Thoracic aorta (tissue), 2 donors: ENCODE data around the gene AFDN. TPM values are rescaled to one million over a fixed set of nuclear protein-coding genes. Genes with fewer than 3 reads are reported as not detected.

Source experiments
- ATAC-seq: fragments of 150-250 bp; one replicate; pipeline ENCODE4 v1.8.0; 2017; ENCODE audit warnings: low read depth; ENCODE audit not compliant: insufficient number of reproducible peaks, low FRiP score
- DNase-seq: peaks from one replicate; pipeline ENCODE4 v3.0.0-alpha.2; 2020; ENCODE audit warnings: low spot score
- H3K27ac ChIP-seq, 2 donors: fragments of 200-600 bp; sonication (generic); 1 replicate in 1 of 2; 2 replicates in 1 of 2; pipeline ENCODE4 v1.5.1; 2016; ENCODE audit warnings: mild to moderate bottlenecking in 2 of 2, moderate library complexity in 2 of 2
- H3K27me3 ChIP-seq: fragments of 200-600 bp; sonication (generic); replicated peaks from 2 replicates; pipeline ENCODE4 v1.6.0; 2016; ENCODE audit warnings: mild to moderate bottlenecking; ENCODE audit not compliant: insufficient read depth
- H3K36me3 ChIP-seq: fragments of 200-600 bp; sonication (generic); one replicate; pipeline ENCODE4 v1.5.1; 2016
- H3K4me1 ChIP-seq, 2 donors: fragments of 200-600 bp; sonication (generic); 1 replicate in 1 of 2; 2 replicates in 1 of 2; pipeline versions ENCODE4 v1.5.1 to v1.6.0; 2016; ENCODE audit warnings: low read depth in 2 of 2, mild to moderate bottlenecking in 1 of 2; ENCODE audit not compliant: control insufficient read depth in 1 of 2
- H3K4me3 ChIP-seq: fragments of 200-600 bp; sonication (generic); 2 replicates; pipeline ENCODE4 v1.5.1; 2016; ENCODE audit warnings: mild to moderate bottlenecking
- H3K9me3 ChIP-seq: fragments of 200-600 bp; sonication (generic); 2 replicates; pipeline ENCODE4 v1.5.1; 2016
- CTCF ChIP-seq: fragments of 200-600 bp; sonication (generic); IDR thresholded peaks from one replicate; pipeline ENCODE4 v1.5.1; 2019; ENCODE audit warnings: antibody characterized with exemption
- total RNA-seq, 2 donors: library from RNA; depleted of rRNA; stranded (reverse); fragments of >200 nt; gene quantifications; one replicate each; pipeline versions ENCODE4 v1.1.0 to v1.2.3, GENCODE V29; 2016

The AFDN gene
- total RNA-seq, 2 donors from 2014 or later = 70.5 to 79.5 TPM

DNA sequence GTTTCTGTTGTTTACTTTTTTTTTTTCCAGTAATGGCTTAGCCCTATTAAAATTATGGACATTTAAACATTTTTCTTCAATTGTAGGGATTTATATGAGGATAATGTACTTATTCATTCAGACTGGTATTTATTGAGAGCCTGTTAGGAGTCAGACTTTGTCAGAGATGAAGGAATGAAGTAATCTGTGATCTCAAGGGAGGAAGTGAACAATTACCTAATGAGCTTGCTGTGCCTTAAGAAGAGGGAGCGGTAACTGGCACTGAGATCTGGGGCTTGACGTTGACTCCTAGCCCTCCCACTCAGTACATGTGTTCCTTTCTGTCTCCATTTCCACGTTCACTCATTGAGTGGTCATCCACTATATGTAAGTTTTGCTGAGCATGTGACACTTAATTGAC is 12.6 kb downstream of the AFDN start:
- H3K4me3 ChIP-seq = no peak overlapping the region
- H3K27me3 ChIP-seq = no peaks in the 10 kb centered on the region
- H3K9me3 ChIP-seq = no peaks in the 10 kb centered on the region
- DNase-seq (no peak), ATAC-seq (no peak)
- no peaks in the 10 kb centered on the region for H3K36me3 ChIP-seq
- TF ChIP-seq CTCF = no peak
- H3K4me1 ChIP-seq = peaks cover 0 to 4% of the 10 kb centered on the region in 2 donors
- H3K27ac ChIP-seq = no peak overlapping the region

DNA sequence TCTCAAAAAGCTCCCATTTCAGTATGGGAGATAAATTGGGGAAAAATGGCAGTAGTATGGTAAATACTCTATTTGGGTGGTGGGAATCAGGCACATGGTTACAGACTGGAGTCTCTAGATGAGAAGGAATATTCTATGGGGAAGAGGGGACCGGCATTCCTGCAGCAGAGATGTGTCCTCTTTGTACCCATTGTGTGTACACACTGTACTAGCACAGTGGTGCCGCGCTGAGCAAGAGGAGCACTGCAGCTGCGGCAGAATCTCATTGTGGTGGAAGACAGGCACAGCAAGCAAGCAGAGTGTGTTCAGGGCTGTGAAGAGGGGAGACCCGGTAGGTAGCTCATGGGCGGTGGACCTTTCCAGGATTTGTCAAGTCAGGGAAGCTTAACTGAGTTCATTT is 13.0 kb downstream of the AFDN start:
- ATAC-seq (no peak), DNase-seq (no peak)
- Histone ChIP-seq H3K27me3 (no peaks in the 10 kb centered on the region), H3K27ac (no peak overlapping the region), H3K4me1 (peaks cover 0 to 4% of the 10 kb centered on the region in 2 donors), H3K36me3 (no peaks in the 10 kb centered on the region), H3K9me3 (no peaks in the 10 kb centered on the region), H3K4me3 (no peak overlapping the region)
- no peak for TF ChIP-seq CTCF

GRCh38 chr6:167840160-167840525 is 13.4 kb downstream of the AFDN start:
- ATAC-seq = no peak

DNA sequence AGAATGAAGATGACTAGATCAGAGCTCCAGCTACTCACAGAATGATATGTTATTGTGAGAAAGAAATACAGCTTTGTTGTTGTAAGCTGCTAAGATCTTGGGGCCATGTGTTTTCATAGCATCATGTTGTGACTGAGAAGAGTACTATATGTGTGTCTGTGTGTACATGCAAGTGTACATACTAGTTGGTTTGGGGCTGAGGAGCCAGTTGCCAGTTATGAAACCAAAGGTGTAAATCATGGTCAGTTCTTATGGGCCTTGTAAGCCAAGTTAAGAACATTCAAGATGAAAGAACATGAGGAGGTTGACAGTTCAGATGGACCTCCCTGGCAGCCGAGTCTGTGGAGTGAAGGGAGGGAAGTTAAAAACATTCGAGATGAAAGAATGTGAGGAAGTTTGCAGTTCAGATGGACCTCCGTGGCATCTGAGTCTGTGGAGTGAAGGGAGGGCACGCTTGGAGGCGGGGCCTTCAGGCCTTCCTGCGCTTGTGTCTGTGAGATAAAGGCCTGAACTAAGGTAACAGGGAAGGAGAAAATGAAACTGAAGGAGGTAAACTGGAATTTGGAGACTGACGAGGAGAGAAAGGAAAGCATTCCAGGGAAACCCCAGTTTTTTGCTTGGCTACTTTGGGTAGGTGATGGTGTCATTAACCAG is 13.9 kb downstream of the AFDN start:
- ATAC-seq (no peak), DNase-seq (no peak)
- Histone ChIP-seq H3K9me3 (no peaks in the 10 kb centered on the region), H3K36me3 (no peaks in the 10 kb centered on the region), H3K27me3 (no peaks in the 10 kb centered on the region), H3K4me1 (peaks cover 0 to 4% of the 10 kb centered on the region in 2 donors), H3K4me3 (no peak overlapping the region), H3K27ac (no peak overlapping the region)
- no peak for TF ChIP-seq CTCF

More at GRCh38 chr6:167840160-167840525, 13.4 kb downstream of the AFDN start:
- Histone ChIP-seq H3K36me3 (no peaks in the 10 kb centered on the region), H3K4me1 (peaks cover 0 to 4% of the 10 kb centered on the region in 2 donors), H3K27me3 (no peaks in the 10 kb centered on the region), H3K27ac (no peak overlapping the region), H3K4me3 (no peak overlapping the region), H3K9me3 (no peaks in the 10 kb centered on the region)
- DNase-seq = no peak
- TF ChIP-seq CTCF = no peak

GRCh38 chr6:167841981-167842380 is 15.3 kb downstream of the AFDN start:
- no peak for DNase-seq
- ATAC-seq = no peak
- H3K36me3 ChIP-seq = no peaks in the 10 kb centered on the region
- no peak for TF ChIP-seq CTCF
- H3K9me3 ChIP-seq = no peaks in the 10 kb centered on the region
- H3K27me3 ChIP-seq = no peaks in the 10 kb centered on the region
- H3K4me3 ChIP-seq = no peak overlapping the region
- H3K4me1 ChIP-seq = peaks cover 0 to 4% of the 10 kb centered on the region in 2 donors
- H3K27ac ChIP-seq = no peak overlapping the region
